Activated gamma-delta T cell treated with anti-CD3 and anti-CD28 coated beads, Interleukin-2, amount 50 U/mL, for 16 hours (primary cell): ENCODE measurements around the gene MARVELD3.
"Not testable (repeated sequence)": the region's sequence is repeated elsewhere in the genome, so short reads cannot be mapped to it uniquely, and the experiment has no call there.

ENCODE experiments used
- DNase-seq: peaks from one replicate; pipeline ENCODE4 v3.0.0-alpha.2; 2020; ENCODE audit warnings: low read depth

Gene MARVELD3

GRCh38 chr16:71626018-71626857, at the start of gene MARVELD3:
MARVELD3 (plus strand) TSS chr16:71626184; CDS start chr16:71626230, 46 bp downstream.
- no peak for DNase-seq

GRCh38 chr16:71576971-71577370, 49.0 kb upstream of the MARVELD3 start, which contains the start of gene TAT:
TAT (minus strand) TSS chr16:71577092; CDS start chr16:71576415, 677 bp downstream.
- no peak for DNase-seq

- not testable (repeated sequence) for DNase-seq
These were observed 43.5 kb upstream of the MARVELD3 start for GRCh38 chr16:71582553-71582848.

GRCh38 chr16:71584543-71585317, 41.3 kb upstream of the MARVELD3 start:
- DNase-seq = no peak

GRCh38 chr16:71585318-71585703, 40.7 kb upstream of the MARVELD3 start:
- no peak for DNase-seq

- not testable (repeated sequence) for DNase-seq
These were observed 36.6 kb upstream of the MARVELD3 start for GRCh38 chr16:71589334-71589733.

- DNase-seq = not testable (repeated sequence)
These were observed 35.9 kb upstream of the MARVELD3 start for GRCh38 chr16:71590071-71590470.

- no peak for DNase-seq
These were observed 35.4 kb upstream of the MARVELD3 start for GRCh38 chr16:71590584-71590983.

- no peak for DNase-seq
These were observed 34.1 kb upstream of the MARVELD3 start for GRCh38 chr16:71591917-71592316.

GRCh38 chr16:71593048-71593999, 32.7 kb upstream of the MARVELD3 start:
- DNase-seq = no peak

- DNase-seq = no peak
These were observed 31.9 kb upstream of the MARVELD3 start for GRCh38 chr16:71594000-71594646.

GRCh38 chr16:71595340-71595826, 30.6 kb upstream of the MARVELD3 start:
- DNase-seq = not testable (repeated sequence)

- not testable (repeated sequence) for DNase-seq
These were observed 27.6 kb upstream of the MARVELD3 start for GRCh38 chr16:71598426-71598825.

- DNase-seq = no peak
These were observed 25.2 kb upstream of the MARVELD3 start for GRCh38 chr16:71600822-71601221.

- DNase-seq = no peak
These were observed 16.9 kb upstream of the MARVELD3 start for GRCh38 chr16:71609066-71609465.

- no peak for DNase-seq
These were observed 15.5 kb upstream of the MARVELD3 start for GRCh38 chr16:71610447-71610846.

GRCh38 chr16:71610936-71611871, 14.8 kb upstream of the MARVELD3 start:
- DNase-seq = peak; percentile 67

GRCh38 chr16:71614956-71615355, 11.0 kb upstream of the MARVELD3 start:
- not testable (repeated sequence) for DNase-seq

GRCh38 chr16:71618429-71618828, 7.6 kb upstream of the MARVELD3 start:
- DNase-seq = no peak

- DNase-seq = no peak
These were observed 3.9 kb upstream of the MARVELD3 start for GRCh38 chr16:71622088-71622487.
